B cell (primary cell): ENCODE data around the gene PSAP. TPM values are rescaled to one million over a fixed set of nuclear protein-coding genes. Genes with fewer than 3 reads are reported as not detected.

Experiments used
- ATAC-seq: fragments of 200-7000 bp; cut with Tn5 transposase; one replicate; pipeline ENCODE4 v1.10.0; 2021; ENCODE audit warnings: low read depth, mild to moderate bottlenecking, moderate number of reproducible peaks, moderate library complexity
- CTCF ChIA-PET: fragments of 350-600 bp; sonication (Branson Sonifier 250); formaldehyde crosslinking; loops from one replicate; lab custom pipeline; 2021; ENCODE audit warnings: antibody characterized with exemption, inconsistent platforms; lab: Charles Lee
- POLR2A ChIA-PET: fragments of 350-600 bp; sonication (Branson Sonifier 250); formaldehyde crosslinking; loops from one replicate; lab custom pipeline; 2021; ENCODE audit warnings: antibody characterized with exemption; lab: Charles Lee
- DNase-seq: peaks from one replicate; pipeline ENCODE4 v3.0.0; 2013
- H2AFZ ChIP-seq: 2 replicates; pipeline ENCODE4 v1.6.1; 2012; ENCODE audit warnings: mild to moderate bottlenecking, low read depth, low read length; ENCODE audit not compliant: insufficient read depth, poor library complexity, severe bottlenecking
- H3K27ac ChIP-seq, 2 donors: 1 replicate in 1 of 2; 2 replicates in 1 of 2; pipeline ENCODE4 v1.5.1; 2012 to 2013; ENCODE audit warnings: low read length in 2 of 2, mild to moderate bottlenecking in 2 of 2, moderate library complexity in 1 of 2
- H3K27me3 ChIP-seq, 4 experiments: fragments of 200-600 bp in 1 of 4; sonication (generic) in 1 of 4; replicated peaks in 1 of 4; 1 replicate in 2 of 4; 2 replicates in 2 of 4; pipeline versions ENCODE4 v1.6.1 to v1.7.0; 2013 to 2016; ENCODE audit warnings: low read length in 3 of 4, mild to moderate bottlenecking in 2 of 4, mixed read lengths in 1 of 4, moderate library complexity in 1 of 4; ENCODE audit not compliant: insufficient read depth in 4 of 4, control insufficient read depth in 3 of 4; ENCODE audit errors: control extremely low read depth in 1 of 4
- H3K36me3 ChIP-seq, 2 experiments: replicated peaks in 1 of 2; 1 replicate in 1 of 2; 2 replicates in 1 of 2; pipeline versions ENCODE4 v1.6.1 to v1.7.1; 2013; ENCODE audit warnings: low read length in 1 of 2; ENCODE audit not compliant: insufficient read depth in 2 of 2, control insufficient read depth in 1 of 2; ENCODE audit errors: control extremely low read depth in 1 of 2, extremely low read depth in 1 of 2
- H3K4me1 ChIP-seq, 2 donors: fragments of 200-600 bp in 1 of 2; sonication (generic) in 1 of 2; 1 replicate in 1 of 2; 2 replicates in 1 of 2; pipeline versions ENCODE4 v1.5.1 to v1.6.1; 2013 to 2017; ENCODE audit warnings: low read length in 2 of 2; ENCODE audit not compliant: control insufficient read depth in 2 of 2, insufficient read depth in 2 of 2
- H3K4me2 ChIP-seq: replicated peaks from 2 replicates; pipeline ENCODE3; 2012; ENCODE audit warnings: mild to moderate bottlenecking, low read depth, low read length; ENCODE audit not compliant: poor library complexity, severe bottlenecking
- H3K4me3 ChIP-seq, 5 experiments: fragments of 200-600 bp in 1 of 5; sonication (generic) in 1 of 5; 1 replicate in 3 of 5; 2 replicates in 2 of 5; pipeline versions ENCODE4 v1.5.1 to v1.7.0; 2011 to 2016; ENCODE audit warnings: low read length in 4 of 5, mild to moderate bottlenecking in 4 of 5, low read depth in 2 of 5, control low read depth in 1 of 5, moderate library complexity in 1 of 5; ENCODE audit not compliant: insufficient read depth in 1 of 5; ENCODE audit errors: control extremely low read depth in 1 of 5, extremely low read depth in 1 of 5
- H3K79me2 ChIP-seq: fragments of 200-600 bp; sonication (generic); one replicate; pipeline ENCODE4 v1.6.0; 2016; ENCODE audit warnings: low read length; ENCODE audit not compliant: control insufficient read depth, insufficient read depth
- H3K9ac ChIP-seq: fragments of 200-600 bp; sonication (generic); 2 replicates; pipeline ENCODE4 v1.6.1; 2017; ENCODE audit warnings: mild to moderate bottlenecking, low read length, moderate library complexity
- H3K9me3 ChIP-seq, 3 donors: one replicate each; pipeline versions ENCODE4 v1.6.1 to v1.7.1; 2013; ENCODE audit warnings: low read length in 2 of 3; ENCODE audit not compliant: control insufficient read depth in 2 of 3, insufficient read depth in 1 of 3; ENCODE audit errors: control extremely low read depth in 1 of 3
- H4K20me1 ChIP-seq: 2 replicates; pipeline ENCODE4 v1.6.0; 2012; ENCODE audit warnings: mild to moderate bottlenecking, low read length; ENCODE audit not compliant: insufficient read depth, control insufficient read depth, poor library complexity, severe bottlenecking
- H3K27ac Mint-ChIP-seq: one replicate; pipeline ENCODE4 v1.8.0; 2021; ENCODE audit warnings: mixed read lengths
- H3K27me3 Mint-ChIP-seq: one replicate; pipeline ENCODE4 v1.8.0; 2021; ENCODE audit warnings: mixed read lengths
- H3K4me1 Mint-ChIP-seq: one replicate; pipeline ENCODE4 v1.8.0; 2021; ENCODE audit warnings: mixed read lengths
- H3K4me3 Mint-ChIP-seq: one replicate; pipeline ENCODE4 v1.8.0; 2021; ENCODE audit warnings: mixed read lengths
- H3K9me3 Mint-ChIP-seq: one replicate; pipeline ENCODE4 v1.8.0; 2022; ENCODE audit warnings: mixed read lengths; ENCODE audit not compliant: insufficient read depth
- EZH2 ChIP-seq: IDR thresholded peaks from 2 replicates; pipeline ENCODE4 v1.6.1; 2012; ENCODE audit warnings: borderline replicate concordance, low read depth, mild to moderate bottlenecking, moderate library complexity, low read length; ENCODE audit not compliant: insufficient read depth, poor library complexity, severe bottlenecking
- WGBS: methylation state at CpG from one replicate; pipeline ENCODE4 v1.1.5; 2013; ENCODE audit warnings: missing lambda C conversion rate; ENCODE audit not compliant: insufficient coverage; 5-methylcytosine and 5-hydroxymethylcytosine counted together
- intact Hi-C: fragments of 100-400 bp; cut with micrococcal nuclease; formaldehyde crosslinking; loops from one replicate; pipeline ENCODE4 v1.10.0; 2022
- polyA plus RNA-seq: library from polyadenylated mRNA; depleted of rRNA; stranded (reverse); fragments of >200 nt; gene quantifications from 2 replicates; pipeline ENCODE4 v1.2.3, GENCODE V29; 2012
- total RNA-seq, 2 donors: library from RNA; stranded (reverse); fragments of 120-200 nt in 1 of 2; gene quantifications; 1 replicate in 1 of 2; 2 replicates in 1 of 2; pipeline versions ENCODE4 v1.2.3 to v1.2.4, GENCODE V29; 2013 to 2022
- TF ChIP-seq, protein P1 (sequence below): fragments of 200-600 bp; IDR thresholded peaks from one replicate; pipeline ENCODE4 v1.8.0; 2022; ENCODE audit warnings: antibody characterized with exemption, mild to moderate bottlenecking

PSAP gene
- total and polyA plus RNA-seq, 2 donors (not counting 1 experiment from before 2014, with no cell fraction given), result 206 to 509 TPM

DNA sequence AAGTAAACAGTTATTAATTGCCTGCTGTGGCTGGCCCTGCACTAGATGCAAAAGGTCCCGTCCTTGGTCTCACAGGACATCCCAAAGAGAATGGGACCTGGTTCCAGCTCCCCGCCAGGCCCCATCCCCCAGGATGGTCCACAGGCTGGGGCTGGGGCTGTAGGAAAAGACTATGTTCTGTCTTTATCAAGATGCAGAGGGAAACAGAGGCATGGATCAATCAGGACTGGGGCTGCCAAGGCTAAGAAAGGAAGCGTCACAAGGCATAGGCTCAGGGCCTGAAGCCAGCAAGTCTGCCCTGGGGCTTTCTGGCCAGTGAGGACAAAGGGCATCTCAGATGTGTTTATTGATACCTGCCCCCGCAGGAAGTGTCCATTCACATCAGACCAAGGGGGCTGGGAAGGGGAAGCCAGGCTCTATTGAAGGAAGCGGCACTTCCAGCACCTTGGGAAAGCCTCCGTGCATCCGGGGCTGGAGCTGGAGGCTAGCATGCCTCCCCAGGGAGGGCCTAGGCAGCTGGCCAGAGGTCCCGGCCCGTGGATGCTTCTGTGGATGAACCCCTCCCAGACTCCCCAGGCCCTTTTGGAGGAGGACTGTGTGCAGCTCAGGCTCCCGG lies 83.5 kb downstream of the PSAP start:
- H3K4me1 ChIP-seq, result peaks cover 61 to 93% of the 10 kb centered on the region in 2 donors
- H3K9ac ChIP-seq, result peak overlapping the region; percentile 8
- H3K36me3 ChIP-seq, result peaks cover 0 to 30% of the 10 kb centered on the region in 2 experiments
- peak overlapping the region; percentile 88 to 95 for H3K27ac ChIP-seq
- no peaks in the 10 kb centered on the region for H3K27me3 ChIP-seq
- ATAC-seq (no peak), DNase-seq (no peak)
- H3K4me2 ChIP-seq, result peak overlapping the region; percentile 83
- intact Hi-C loops, result loop anchor here (2.0 to 5.0 kb wide), 2 partner anchors 121 to 1620 kb away; partner anchors contain the start of gene TYSND1
- no peaks in the 10 kb centered on the region for H3K27me3 Mint-ChIP-seq
- H4K20me1 ChIP-seq, result no peaks in the 10 kb centered on the region
- peak overlapping the region; percentile 84 for H3K4me3 Mint-ChIP-seq
- no peak overlapping the region for H2AFZ ChIP-seq
- peaks cover 75% of the 10 kb centered on the region for H3K79me2 ChIP-seq
- H3K9me3 Mint-ChIP-seq, result no peaks in the 10 kb centered on the region
- peaks cover 88% of the 10 kb centered on the region for H3K4me1 Mint-ChIP-seq
- peak overlapping the region in 1 of 5 experiments; percentile 42 for H3K4me3 ChIP-seq
- CTCF ChIA-PET, result interaction anchor here (0.6 to 3.9 kb wide), 12 partner anchors 9 to 281 kb away, joined by 3 to 33 read pairs (median 4); no protein-coding TSS in a partner anchor
- POLR2A ChIA-PET, result interaction anchor here (1.0 to 3.3 kb wide), 8 partner anchors 10 to 69 kb away, joined by 3 to 15 read pairs (median 5); no protein-coding TSS in a partner anchor
- WGBS, result 78% methylated on average over 9 of the region's 10 CpGs
- no peak for TF ChIP-seq EZH2
- TF ChIP-seq, protein P1, sequence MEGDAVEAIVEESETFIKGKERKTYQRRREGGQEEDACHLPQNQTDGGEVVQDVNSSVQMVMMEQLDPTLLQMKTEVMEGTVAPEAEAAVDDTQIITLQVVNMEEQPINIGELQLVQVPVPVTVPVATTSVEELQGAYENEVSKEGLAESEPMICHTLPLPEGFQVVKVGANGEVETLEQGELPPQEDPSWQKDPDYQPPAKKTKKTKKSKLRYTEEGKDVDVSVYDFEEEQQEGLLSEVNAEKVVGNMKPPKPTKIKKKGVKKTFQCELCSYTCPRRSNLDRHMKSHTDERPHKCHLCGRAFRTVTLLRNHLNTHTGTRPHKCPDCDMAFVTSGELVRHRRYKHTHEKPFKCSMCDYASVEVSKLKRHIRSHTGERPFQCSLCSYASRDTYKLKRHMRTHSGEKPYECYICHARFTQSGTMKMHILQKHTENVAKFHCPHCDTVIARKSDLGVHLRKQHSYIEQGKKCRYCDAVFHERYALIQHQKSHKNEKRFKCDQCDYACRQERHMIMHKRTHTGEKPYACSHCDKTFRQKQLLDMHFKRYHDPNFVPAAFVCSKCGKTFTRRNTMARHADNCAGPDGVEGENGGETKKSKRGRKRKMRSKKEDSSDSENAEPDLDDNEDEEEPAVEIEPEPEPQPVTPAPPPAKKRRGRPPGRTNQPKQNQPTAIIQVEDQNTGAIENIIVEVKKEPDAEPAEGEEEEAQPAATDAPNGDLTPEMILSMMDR, result no peak
- H3K27ac Mint-ChIP-seq, result peak overlapping the region; percentile 99
- H3K9me3 ChIP-seq, result no peaks in the 10 kb centered on the region
